Colonic mucosa (tissue), 4 donors: Measurements from ENCODE around the gene PRR23E. TPM values are rescaled to one million over a fixed set of nuclear protein-coding genes. Genes with fewer than 3 reads are reported as not detected.
A peak's percentile ranks its signal among the peaks of the same experiment; 100 is the strongest.

Experiments used
- DNase-seq: peaks from one replicate; pipeline ENCODE4 v3.0.0-alpha.2; 2020
- H3K27ac ChIP-seq: fragments of 200-600 bp; one replicate; pipeline ENCODE4 v1.8.0; 2021
- H3K27me3 ChIP-seq: fragments of 200-600 bp; one replicate; pipeline ENCODE4 v1.8.0; 2021
- H3K36me3 ChIP-seq: fragments of 200-600 bp; one replicate; pipeline ENCODE4 v1.8.0; 2021
- H3K4me1 ChIP-seq: fragments of 200-600 bp; one replicate; pipeline ENCODE4 v1.8.0; 2021; ENCODE audit warnings: mild to moderate bottlenecking
- H3K4me3 ChIP-seq: fragments of 200-600 bp; one replicate; pipeline ENCODE4 v1.8.0; 2021
- H3K9ac ChIP-seq, 2 donors: one replicate each; pipeline ENCODE4 v1.7.0; 2013; ENCODE audit warnings: control low read depth in 2 of 2, low read depth in 2 of 2, low read length in 2 of 2
- H3K9me3 ChIP-seq: fragments of 200-600 bp; one replicate; pipeline ENCODE4 v1.8.0; 2021
- intact Hi-C: fragments of 100-400 bp; cut with DNase I; formaldehyde crosslinking; loops from one replicate; pipeline ENCODE4 v1.14.1; 2022
- total RNA-seq, 2 donors: library from RNA; stranded (reverse); fragmentation: NEBNext Ultra II Directional in 1 of 2; extraction: Animal tissue kit (Norgen Biotek cat#: 25700) in 1 of 2; gene quantifications; one replicate each; pipeline ENCODE4 v1.2.1, GENCODE V29; 2021
- TF ChIP-seq, protein P1 (sequence below): fragments of 200-600 bp; IDR thresholded peaks from one replicate; pipeline ENCODE4 v1.8.0; 2022; ENCODE audit warnings: antibody characterized with exemption, mild to moderate bottlenecking
- donor health status: healthy.
- donor health status: DM: no; HTN: no; CAD: no.
- donor health status: DM: no; HTN: no; CAD: no.

Gene PRR23E
- total RNA-seq, 2 donors from 2014 or later = not detected

GRCh38 chr3:127216415-127217261 lies 23.7 kb downstream of the PRR23E start:
- H3K9me3 ChIP-seq = no peaks in the 10 kb centered on the region
- no peaks in the 10 kb centered on the region for H3K36me3 ChIP-seq
- no peak overlapping the region for H3K4me3 ChIP-seq
- H3K27me3 ChIP-seq = no peaks in the 10 kb centered on the region
- H3K9ac ChIP-seq = no peak overlapping the region
- no peak overlapping the region for H3K27ac ChIP-seq
- H3K4me1 ChIP-seq = no peaks in the 10 kb centered on the region
- intact Hi-C loops = no loop called here
- DNase-seq = no peak
- TF ChIP-seq, protein P1, sequence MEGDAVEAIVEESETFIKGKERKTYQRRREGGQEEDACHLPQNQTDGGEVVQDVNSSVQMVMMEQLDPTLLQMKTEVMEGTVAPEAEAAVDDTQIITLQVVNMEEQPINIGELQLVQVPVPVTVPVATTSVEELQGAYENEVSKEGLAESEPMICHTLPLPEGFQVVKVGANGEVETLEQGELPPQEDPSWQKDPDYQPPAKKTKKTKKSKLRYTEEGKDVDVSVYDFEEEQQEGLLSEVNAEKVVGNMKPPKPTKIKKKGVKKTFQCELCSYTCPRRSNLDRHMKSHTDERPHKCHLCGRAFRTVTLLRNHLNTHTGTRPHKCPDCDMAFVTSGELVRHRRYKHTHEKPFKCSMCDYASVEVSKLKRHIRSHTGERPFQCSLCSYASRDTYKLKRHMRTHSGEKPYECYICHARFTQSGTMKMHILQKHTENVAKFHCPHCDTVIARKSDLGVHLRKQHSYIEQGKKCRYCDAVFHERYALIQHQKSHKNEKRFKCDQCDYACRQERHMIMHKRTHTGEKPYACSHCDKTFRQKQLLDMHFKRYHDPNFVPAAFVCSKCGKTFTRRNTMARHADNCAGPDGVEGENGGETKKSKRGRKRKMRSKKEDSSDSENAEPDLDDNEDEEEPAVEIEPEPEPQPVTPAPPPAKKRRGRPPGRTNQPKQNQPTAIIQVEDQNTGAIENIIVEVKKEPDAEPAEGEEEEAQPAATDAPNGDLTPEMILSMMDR = no peak

DNA sequence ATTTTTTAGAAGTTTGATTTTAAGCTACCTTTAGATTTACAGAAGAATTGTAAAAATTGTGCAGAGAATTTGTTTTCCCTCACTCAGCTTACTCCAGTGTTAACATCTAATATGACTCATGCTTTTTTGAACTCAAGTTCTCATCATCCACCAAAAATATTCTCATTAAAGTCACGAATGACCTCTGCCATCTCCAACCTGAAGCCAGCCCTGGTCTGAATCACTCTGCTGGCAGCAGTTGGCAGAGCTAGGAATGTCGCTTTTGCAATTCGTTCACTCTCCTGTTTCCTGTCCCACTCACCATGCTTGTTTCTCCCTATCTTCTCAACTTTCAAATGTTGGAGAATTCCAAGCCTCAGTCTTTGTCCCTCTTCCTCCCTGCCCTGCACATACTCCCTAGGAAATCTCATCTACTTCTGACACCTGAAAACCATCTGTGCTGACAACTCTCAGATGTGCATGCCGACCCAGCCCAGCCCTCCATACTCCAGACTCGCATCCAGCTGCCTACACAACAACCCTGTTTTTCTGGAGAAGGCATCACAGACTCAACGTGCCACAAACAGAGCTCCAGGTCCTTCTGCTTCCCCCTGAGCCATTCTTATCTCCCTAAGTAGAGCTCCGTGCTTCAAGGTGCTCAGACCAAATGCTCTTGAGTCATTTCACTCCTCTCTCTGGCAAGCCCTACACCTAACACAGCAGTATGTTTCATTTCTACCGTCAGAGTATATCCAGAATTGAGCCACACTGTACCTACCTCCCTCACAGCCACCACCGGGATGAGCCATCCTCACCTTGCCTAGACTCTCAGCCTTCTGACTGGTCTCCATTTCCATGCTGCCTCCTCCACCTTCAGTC lies 24.9 kb downstream of the PRR23E start:
- no peak for DNase-seq
- Histone ChIP-seq H3K27ac (no peak overlapping the region), H3K36me3 (no peaks in the 10 kb centered on the region), H3K27me3 (no peaks in the 10 kb centered on the region), H3K4me3 (no peak overlapping the region), H3K4me1 (no peaks in the 10 kb centered on the region), H3K9ac (no peak overlapping the region), H3K9me3 (no peaks in the 10 kb centered on the region)
- intact Hi-C loops = no loop called here
- TF ChIP-seq, protein P1 = no peak

GRCh38 chr3:127218454-127218922 lies 25.6 kb downstream of the PRR23E start:
- intact Hi-C loops = no loop called here
- Histone ChIP-seq H3K4me1 (no peaks in the 10 kb centered on the region), H3K27me3 (no peaks in the 10 kb centered on the region), H3K27ac (no peak overlapping the region), H3K36me3 (no peaks in the 10 kb centered on the region), H3K9ac (no peak overlapping the region), H3K9me3 (no peaks in the 10 kb centered on the region), H3K4me3 (no peak overlapping the region)
- TF ChIP-seq, protein P1 = no peak
- DNase-seq = peak; percentile 9

- intact Hi-C loops = no loop called here
- no peaks in the 10 kb centered on the region for H3K4me1 ChIP-seq
- H3K36me3 ChIP-seq = no peaks in the 10 kb centered on the region
- no peak overlapping the region for H3K27ac ChIP-seq
- H3K4me3 ChIP-seq = no peak overlapping the region
- TF ChIP-seq, protein P1 = no peak
- H3K9ac ChIP-seq = no peak overlapping the region
- DNase-seq = no peak
- H3K27me3 ChIP-seq = no peaks in the 10 kb centered on the region
- no peaks in the 10 kb centered on the region for H3K9me3 ChIP-seq
Observed at GRCh38 chr3:127220497-127220896, 27.6 kb downstream of the PRR23E start.

DNA sequence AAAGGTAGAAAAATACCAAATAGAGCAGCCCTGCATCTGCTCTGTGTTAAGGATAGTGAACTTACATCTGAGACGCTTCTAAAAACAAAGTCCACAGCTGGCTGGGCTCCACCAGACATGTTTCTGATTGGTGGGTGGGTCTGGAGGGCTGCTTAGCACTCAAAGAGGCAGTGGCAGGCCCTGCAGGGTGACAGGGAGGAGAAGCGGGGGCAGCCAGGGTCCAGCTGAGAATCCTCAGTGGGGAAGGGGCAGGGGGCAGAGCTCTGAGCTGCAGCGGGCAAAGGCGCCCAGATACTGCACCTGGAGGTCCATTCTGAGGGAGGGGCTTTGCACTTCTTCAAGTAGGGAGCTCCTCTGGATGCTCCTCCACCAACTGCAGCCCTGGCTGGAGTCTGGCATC lies 28.1 kb downstream of the PRR23E start:
- H3K4me1 ChIP-seq = no peaks in the 10 kb centered on the region
- TF ChIP-seq, protein P1 = no peak
- H3K36me3 ChIP-seq = no peaks in the 10 kb centered on the region
- no peak overlapping the region for H3K9ac ChIP-seq
- no peak overlapping the region for H3K4me3 ChIP-seq
- no peaks in the 10 kb centered on the region for H3K27me3 ChIP-seq
- intact Hi-C loops = no loop called here
- H3K27ac ChIP-seq = no peak overlapping the region
- DNase-seq = peak; percentile 6
- no peaks in the 10 kb centered on the region for H3K9me3 ChIP-seq
